LNCAP (cell line): ENCODE measurements around the gene SCYGR3.

Experiments used
- CTCF ChIP-seq: fragments of 450-650 bp; IDR thresholded peaks from 2 replicates; pipeline ENCODE4 v1.5.1; 2017; ENCODE audit warnings: mild to moderate bottlenecking

SCYGR3 gene

DNA sequence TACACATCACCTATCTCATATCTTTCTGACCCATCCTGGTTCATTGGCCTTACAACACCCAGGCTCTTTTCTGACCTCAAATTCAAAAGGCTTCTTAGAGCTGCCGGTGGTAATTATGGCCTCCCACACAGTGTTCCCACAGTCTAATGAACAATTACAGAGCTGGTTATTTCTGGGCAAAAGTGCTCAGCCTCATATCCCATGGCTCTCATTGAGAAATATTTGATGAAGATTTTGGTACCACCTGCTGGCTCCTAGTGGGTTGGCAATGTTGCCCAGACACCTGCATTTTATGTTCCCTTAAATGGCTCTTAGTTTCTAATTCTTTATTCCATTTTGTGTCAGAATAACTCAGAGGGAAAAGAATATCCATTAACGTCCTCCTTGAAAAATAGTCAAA, 36.0 kb downstream of the SCYGR3 start:
- TF ChIP-seq CTCF = no peak

DNA sequence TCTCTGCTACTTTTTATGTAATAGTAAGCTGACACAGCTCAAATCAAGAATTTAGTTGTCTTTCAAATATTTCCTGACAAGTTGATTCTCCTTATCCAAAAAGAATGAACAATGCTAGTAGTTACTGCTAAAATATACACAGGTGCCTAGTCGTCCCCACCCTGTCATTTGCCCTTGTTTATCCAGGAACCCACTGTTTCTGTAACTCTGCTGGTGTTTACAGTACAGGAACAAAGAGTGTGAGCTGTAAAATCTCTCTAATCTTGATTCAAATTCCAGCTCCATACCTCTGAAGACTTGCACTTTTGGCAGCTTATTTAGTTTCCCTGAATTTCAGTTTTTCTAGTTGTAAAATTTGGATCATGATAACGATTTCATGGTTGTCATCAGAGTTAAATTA, 37.1 kb downstream of the SCYGR3 start:
- TF ChIP-seq CTCF = no peak

DNA sequence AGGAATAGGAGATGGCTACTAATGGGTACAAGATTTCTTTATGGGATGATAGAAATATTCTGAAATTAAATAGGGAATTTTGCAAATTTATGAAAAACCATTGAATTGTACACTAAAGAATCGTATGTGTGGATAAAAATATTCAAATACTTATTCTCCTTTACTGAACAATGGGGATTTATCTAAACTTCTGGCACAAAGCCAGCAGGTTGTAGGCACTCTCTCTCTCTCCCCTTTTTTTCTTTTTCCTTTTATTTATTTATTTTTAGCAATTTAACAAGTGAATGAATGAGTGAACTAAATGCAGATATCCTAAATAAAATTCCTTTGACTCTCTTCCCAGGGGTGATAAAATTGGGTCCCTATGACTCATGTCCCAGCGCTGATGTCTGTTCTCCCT, 37.8 kb downstream of the SCYGR3 start:
- TF ChIP-seq CTCF = no peak

GRCh38 chr2:227576110-227576509, 38.5 kb downstream of the SCYGR3 start:
- no peak for TF ChIP-seq CTCF

DNA sequence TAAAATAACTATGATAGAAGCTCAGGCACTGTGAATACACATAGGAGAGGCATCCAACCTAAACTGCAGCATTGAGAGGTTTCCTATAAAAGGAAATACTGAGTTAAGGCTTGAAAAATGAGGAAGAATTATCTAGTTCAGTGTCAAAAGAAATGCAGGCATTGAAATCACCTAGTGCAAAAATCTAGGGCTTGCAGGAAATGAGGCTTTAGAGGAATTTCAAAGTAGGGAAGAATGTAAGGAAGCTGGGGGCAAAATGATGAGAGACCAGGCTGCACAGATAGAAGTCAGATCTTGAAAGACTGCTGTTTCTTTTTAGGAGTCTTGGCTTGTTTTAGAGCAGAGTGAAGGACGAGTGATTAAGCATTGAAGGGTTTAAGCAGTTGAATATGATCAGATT, 44.0 kb downstream of the SCYGR3 start:
- TF ChIP-seq CTCF = no peak

GRCh38 chr2:227568852-227569169, 45.8 kb downstream of the SCYGR3 start:
- no peak for TF ChIP-seq CTCF

DNA sequence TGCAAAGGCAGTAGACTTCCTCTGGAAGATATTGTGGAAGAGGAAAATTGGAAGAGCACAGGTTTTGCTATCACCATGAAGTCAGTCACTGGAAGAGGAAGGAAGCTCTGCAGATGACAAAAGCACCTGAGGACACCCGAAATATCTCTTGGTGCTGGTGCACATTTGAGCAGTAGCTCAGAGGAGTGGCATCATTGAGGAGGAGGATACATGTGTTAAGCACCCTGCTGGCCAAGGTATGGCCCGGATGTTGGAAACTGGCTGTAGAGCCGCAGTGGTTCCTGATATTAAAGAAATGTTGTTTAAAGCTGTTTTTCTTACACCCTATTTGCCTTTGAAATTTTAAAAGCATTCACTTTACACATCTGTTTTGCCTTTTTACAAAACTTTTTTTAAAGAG, 48.6 kb downstream of the SCYGR3 start:
- TF ChIP-seq CTCF = no peak

GRCh38 chr2:227565080-227565479, 49.6 kb downstream of the SCYGR3 start:
- no peak for TF ChIP-seq CTCF
